Inferior parietal cortex (tissue), 1 donor: ENCODE results near the gene PXDN.

Experiments used
- DNase-seq: peaks from one replicate; pipeline ENCODE4 v3.0.0-alpha.2; 2016; ENCODE audit errors: extremely low spot score

The PXDN gene

DNA sequence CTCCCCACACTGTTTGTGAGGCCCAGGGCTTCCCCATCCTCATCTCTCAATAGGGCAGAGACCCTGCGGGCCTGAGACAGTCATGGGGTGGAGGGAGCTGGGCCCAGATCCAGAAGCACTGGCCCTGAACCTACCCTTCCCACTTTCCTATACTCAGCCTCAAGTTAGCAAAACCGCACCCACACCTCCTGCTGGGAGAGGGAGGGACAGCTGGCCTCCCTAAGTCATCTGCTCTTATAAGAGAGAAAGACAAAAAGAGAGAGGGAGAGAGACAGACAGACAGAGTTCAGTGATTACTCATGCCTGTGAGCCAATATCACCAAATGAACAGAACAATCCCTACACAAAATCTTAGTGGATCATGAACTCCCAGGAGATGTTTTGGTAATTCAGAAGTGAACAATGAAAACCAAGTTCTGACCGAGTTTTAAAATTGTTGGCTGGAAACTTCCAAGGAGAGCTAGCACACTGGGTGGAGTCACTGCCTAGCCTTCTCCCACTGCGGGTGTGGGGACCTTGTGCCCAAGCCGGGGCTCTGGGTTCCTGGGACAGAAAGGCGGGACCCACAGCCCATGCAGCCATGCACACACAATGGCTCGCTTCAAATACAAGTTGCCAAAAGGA, 130.5 kb downstream of the PXDN start:
- no peak for DNase-seq

DNA sequence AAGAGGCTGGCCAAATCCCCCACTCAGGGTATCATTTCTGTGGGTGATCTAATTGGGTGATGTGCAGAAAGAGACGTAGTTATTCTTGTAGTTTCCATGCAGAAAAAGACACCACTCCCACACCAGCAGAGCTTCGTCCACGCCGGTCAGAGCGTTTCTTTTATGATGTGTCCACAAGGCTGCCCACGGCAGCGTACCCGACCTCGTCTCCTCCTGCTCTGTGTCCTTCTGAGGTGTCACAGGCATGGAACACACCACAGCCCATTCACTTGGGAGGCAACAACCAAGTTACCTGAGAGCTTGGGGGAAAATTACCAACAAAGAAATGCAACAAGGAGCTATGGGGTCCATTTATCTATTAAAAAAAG, 131.3 kb downstream of the PXDN start:
- DNase-seq = no peak

DNA sequence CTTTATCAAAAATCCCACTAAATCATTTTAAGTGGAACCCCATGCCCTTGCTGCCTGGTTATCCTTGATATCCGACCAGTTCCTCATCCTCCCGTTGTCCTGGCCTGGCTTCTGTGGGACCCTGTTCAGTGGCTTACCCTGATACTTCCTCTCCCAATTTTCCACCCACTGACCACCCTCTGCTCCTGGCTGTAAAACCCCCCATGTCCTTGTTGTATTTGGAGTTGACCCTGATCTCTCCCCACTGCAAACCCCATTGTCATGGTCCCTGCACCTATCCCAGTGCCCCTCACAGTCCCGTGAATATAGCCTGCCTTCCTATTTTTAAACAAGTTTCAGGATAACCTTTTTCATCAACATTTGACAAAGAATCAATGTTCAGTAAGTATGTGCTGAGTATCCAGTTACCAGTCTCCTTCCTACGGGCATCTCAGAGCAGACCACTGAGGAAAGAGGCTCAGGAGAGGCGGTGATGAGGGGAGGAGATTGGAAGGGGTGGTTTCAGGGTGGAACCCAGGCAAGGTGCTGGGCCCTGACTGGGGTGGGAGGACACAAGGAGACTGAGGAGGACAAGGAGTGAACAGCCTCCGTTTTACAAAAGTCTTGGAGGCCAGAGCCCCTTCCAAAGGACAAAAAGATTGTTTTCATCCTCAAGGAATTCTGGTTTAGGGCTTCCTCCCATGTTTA, 131.8 kb downstream of the PXDN start:
- no peak for DNase-seq

DNA sequence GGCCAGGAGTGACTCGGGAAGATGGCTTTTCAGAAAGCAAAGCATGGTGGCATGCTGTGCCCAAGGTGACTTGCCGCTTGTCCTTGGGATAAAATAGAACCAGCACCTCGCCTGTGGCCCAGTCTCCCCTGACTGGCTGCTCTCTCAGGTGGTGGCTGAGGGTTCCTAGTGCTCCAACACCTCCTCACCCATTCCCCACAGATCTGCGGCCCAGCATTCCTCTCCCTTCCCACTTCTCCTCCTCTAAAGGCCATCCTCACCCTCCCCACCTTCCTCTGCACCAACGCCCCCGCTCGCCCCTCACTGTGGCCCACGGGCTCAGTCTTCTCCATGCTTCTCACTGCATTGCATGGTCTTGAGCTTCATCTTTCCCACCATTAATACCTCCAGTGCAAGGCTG, 132.4 kb downstream of the PXDN start:
- DNase-seq = no peak

DNA sequence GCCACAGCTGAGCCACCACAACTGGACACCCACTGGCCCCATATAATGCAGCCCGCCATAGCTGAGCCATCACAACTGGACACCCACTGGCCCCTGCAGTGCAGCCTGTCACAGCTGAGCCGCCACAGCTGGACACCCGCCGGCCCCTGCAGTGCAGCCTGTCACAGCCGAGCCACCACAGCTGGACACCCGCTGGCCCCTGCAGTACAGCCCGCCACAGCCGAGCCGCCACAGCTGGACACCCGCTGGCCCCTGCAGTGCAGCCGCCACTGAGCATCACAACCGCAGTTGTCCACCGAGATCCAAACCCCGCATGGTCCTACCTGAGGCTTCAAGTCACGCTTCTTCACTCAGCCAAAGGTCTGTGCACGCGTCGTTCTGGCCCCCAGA, 134.2 kb downstream of the PXDN start:
- DNase-seq = no peak

DNA sequence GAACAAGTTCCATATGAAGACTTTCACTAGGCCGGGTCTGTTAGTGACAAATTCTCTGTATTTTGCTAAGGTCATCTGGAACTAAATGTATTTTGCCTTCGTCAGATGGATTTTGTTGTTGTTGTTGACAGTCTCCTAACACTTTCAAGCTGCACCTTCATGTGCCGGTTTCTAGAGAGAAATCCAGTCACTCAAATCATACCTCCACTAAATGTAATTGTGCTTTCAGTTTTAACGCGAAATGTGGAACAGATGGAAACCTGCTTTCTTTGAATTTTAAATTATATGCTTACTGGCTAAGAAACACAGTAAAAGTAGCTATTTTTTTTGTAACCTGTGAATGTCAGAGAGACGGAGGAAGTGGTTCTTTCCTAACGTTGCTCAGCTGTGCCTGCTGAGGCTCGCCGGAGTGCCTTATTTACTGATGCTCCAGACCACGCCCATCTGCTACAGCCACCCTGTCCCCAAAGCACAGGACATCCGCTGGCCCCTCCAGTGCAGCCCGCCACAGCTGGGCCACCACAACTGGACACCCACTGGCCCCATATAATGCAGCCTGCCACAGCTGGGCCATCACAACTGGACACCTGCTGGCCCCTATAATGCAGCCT, 134.7 kb downstream of the PXDN start:
- DNase-seq = peak; percentile 9

DNA sequence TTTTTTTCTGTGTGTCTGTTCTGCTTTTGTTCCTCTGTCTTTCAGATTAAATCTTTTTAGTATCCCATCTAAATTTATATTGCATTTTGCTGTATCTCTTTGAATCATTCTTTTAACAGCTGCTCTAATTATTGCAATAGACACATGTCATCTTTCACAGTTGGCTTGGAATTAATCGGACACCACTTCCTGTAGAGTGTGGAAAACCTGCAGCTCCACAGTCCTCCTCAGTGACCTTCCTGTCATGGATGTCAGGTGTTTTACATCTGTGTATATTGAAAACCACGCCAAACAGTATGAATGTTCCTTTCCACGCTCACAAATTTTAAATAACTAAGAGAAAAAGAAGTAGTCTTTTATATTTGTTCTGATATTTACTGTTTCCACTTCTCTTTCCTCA, 135.3 kb downstream of the PXDN start:
- DNase-seq = no peak

DNA sequence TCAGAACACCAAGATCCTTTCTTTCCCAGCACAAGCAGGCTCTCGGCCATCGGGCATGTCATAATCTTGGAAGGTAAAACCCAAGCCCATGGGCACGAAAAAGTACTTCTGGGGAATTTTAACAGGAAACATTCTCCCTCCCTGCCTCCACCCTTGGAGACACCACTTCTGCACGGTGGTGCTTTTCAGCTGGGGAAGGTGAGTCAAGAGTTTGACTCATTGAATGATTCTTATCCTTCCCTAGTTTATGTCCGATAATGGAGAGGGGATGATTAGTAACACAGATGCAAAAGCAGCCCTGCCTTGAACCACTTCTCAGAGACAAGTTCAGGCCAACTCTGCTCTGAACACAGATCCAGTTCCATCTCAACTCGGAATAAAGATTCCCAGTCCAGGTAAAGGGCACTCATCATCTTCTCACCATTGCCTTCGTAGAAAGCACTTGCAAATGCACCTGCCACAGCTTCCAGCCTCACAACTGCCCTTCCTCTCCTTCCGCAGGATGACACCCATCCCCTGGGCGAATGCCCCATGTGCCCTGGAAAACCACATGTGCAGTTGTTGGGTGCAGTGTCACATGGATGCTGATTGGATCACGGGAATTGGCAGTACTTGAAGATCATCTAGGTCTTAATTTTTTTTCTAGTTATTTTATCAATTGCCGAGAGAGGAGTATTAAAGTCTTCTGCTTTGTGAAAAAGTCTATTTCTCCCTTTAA, 136.2 kb downstream of the PXDN start:
- no peak for DNase-seq

DNA sequence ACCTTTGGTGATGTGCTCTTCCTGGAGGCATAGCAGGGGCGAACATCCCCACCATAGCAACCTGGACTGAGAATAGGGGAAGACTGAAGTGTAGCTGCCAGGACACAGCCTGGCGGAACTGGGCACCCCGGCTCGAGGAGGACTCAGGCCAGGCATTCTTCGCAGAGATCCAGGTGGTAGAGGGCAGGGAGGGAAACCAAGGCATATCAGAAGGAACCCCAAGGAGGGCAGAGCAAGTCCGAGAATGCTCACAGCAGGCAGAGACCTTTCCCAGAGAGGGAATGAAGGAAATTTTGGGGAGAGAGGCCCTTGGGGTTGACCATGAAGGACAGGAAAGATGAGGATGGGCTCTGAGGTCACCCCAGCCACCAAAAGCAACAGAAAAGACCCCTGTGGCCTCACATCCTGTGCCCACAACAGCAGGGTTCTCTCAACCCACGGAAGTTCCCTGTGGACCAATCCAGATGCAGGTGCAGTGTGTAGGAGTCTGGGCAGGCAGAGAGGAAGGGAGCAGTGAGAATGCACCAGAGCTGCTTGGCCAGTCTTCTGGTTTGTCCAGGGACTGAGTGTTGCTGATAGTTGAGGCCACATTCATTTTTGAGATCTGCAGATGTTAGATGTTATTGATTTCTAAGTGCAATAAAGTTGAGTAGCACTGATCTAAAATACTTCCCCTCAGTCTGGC, 136.9 kb downstream of the PXDN start:
- no peak for DNase-seq

DNA sequence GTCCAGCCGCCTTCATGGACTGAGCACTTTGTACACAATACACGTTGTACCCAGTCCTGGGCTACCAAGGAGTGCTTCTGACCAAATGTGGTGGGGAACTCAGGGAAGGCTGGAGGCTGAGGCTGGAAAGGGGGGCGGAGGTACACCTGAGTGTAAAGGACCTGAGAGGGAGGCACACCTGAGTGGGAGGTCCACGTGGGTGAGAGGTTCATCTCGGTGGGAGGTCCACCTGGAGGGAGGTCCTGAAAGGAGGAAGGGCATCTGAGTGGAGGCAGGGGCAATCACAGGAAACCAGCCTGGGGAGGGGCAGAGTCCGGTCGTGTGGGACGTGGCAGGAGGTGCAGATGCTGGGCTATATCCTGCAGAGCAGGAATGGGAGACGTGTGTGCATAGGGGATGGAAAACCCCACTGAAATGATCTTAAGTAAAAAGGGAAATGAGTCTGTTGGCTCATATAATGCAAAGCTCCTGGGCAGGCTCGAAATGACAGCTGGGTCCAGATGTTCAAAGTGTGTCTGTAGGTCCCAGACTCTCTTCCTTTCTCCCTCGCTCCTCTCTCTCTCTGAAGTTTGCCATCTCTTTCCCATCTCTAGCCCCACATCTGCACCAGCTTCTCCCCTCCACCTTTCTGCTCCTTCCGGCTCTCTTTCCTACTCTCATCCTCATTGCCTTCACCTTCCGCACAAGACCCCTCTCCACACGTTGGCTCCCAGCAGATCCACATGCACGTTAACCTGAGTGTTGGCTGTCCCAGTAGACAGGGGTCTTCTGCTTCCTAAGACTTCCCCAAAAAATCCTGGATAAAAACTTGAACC, 137.7 kb downstream of the PXDN start:
- DNase-seq = no peak

DNA sequence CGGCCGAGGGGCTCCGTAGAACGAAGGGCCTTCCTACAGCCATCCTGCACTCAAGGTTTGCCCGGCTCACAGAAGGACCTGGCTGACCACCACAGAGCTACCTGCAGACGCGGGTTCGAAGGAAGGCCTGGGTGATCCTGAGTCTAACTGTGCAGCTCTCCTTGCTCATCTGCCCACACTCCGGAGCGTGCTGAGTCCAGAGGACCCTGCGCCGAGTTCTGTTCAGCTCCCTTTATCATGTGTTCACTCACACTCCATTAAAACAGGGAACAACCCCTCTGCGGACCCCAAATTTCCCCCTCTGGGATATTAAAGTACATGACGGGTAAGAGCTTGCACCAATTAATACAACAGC, 138.3 kb downstream of the PXDN start:
- DNase-seq = no peak

DNA sequence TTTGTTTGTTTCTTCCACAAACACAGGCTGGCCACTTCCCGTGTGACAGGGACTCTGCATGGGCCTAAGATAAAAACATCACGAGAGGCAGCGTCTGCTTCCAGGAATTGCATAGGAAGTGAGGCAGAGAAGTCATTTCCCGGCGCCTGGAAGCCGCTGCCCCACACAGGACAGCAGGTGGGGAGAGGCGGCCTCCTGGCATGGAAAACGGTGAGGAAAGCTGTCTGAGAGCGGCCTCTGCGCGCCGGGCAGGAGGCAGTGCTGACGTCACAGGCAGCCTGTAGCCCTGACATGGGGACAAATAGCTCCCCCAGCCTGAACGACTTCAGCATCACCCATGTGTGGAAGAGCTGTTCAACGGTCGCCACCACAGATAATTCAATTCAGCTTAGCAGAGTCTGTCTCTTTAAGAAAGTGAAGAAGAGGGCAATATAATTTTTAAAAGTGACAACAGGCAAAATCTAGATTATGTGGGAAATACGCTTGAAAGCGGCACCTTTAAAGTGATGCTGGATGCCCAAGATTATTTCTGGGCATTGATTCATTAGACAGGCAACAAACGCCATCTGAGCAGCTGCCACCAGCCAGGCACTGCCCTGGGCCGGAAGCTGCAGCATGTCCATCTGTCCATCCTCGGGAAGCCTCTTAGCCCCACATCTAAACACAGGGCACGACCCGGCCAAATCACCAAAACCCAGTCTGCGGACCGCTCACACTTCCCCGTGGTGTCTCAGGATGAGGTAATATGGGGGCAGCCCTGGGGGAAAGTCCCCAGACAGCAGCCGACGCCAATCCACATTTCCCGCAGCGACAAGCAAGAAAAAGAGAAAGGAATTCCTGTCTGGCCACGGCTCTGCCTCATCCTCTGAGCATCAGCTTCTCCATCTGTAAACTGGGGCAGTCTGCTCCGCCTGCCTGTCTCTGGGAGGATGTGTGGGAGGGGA, 138.9 kb downstream of the PXDN start:
- DNase-seq = no peak

DNA sequence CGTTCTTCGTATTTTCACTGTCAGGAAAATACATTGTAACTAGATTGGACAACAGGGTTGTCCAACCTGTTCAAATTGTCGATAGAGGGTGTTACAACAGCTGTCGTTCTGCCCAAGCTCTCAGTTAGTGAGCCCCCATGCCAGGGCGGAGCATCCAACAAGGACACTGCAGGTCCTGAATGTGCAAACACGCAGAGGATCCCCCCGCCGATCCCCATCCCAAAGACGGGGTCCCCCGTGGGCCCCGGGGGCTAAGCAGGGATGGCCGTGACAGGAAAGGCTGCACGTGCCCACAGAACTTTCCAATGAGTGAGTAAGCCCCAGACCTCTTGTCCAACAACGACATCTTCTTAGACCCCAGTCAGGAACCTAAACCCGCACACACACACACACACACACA, 140.8 kb downstream of the PXDN start:
- DNase-seq = no peak

DNA sequence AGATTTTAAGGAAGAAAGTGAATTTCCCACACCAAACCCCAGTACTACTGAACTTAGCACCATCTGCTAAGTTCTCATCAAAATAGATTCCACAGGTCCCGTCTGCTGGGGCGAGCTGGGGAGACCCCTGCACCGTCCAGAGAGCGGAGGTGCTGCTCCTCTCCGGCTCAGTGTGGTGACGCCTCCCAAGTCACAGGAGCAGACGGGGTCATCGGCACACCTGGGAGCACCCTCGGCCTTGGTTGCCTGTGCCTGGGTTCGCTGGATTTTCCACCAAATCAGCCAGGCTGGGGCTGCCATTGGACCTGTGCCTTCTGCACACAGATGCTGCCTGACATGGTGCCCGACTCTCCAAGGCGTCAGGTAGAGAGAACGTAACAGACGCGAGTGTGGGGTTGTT, 141.3 kb downstream of the PXDN start:
- DNase-seq = no peak

DNA sequence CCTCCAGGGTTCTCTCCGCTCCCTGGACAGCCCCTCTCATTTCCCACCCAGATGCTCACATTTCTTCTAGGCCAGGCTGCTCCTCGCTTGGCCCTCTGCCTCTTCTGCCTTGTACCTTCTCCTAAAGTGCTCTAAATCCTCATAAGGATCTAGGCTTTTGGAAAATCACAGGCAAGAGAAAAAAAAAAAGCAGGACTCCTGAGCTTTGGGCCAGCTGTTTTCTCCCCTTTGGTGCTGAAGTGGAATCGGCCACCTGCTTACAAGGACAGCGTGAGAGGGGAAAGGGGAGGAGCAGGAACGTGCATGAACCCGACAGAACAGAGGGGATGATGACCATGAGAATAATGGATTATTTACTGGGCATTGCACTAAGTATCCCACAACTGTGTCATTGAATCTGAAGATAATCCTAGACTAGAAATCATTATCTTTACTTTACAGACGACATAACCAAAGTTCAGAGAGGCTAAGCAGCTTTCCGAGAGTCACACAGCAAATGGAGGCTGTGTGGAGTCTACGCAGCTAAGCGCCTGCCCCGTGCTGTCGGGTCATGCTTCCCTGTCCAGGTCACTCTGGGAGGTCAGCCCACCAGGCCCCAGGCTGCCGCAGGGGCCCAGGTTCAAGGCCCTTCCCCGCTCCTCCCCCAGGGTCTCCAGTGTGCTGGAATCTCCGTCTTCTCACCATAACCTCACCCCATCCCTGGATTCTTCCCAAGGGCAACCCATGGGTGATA, 141.9 kb downstream of the PXDN start:
- no peak for DNase-seq

DNA sequence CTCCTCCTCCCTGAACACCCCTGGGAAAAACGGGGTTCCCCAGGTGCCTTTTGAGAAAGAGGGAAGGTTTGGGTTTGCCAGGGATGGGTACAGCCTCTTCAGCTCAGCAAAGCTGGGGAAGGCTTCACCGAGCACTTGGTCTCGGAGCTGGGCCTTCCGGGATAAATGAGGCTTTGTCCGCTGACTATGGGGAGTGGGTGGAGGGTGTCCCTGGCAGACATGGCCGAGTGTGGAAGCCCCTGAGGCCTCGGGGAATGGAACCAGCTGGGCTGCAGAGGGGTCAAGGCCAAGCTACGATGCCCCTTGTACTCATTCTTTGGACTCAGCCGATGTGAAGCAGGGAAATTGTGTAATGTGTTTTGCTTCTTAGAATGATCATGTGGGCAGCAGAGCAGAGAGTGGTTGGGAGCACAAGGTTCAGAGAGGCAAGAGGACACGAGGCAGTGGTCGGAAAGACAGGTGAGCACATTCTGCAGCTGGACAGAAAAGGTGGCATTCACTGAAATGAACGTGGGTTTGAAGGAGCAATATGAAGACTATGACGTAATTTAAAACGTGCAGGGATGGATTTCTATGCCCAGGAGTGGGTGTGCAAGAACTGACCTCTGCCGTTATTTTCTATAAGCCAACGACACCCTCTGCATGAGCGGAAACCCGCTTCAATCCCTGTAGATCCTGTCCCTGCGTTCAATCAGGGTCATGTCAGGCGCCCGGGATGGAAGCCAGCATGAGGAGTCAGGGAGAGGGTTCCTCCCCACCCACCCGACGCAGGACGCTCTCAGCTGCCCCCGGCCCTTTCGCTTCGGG, 142.6 kb downstream of the PXDN start:
- no peak for DNase-seq

DNA sequence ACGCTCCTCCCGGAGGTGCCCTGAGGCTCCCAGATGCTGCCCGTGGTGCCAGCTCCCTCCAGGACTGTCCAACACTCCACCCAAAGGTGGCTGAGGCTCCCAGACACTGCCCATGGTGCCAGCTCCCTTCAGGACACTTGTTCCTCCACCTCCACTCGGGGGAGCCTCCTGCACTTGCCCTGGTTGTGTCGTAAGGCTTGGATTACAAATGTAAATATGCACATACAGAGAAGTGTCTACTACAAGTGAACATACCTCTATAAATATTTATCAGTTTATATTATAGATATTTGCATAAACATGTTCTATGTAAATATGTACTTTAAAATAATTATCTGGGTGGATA, 143.3 kb downstream of the PXDN start:
- no peak for DNase-seq

DNA sequence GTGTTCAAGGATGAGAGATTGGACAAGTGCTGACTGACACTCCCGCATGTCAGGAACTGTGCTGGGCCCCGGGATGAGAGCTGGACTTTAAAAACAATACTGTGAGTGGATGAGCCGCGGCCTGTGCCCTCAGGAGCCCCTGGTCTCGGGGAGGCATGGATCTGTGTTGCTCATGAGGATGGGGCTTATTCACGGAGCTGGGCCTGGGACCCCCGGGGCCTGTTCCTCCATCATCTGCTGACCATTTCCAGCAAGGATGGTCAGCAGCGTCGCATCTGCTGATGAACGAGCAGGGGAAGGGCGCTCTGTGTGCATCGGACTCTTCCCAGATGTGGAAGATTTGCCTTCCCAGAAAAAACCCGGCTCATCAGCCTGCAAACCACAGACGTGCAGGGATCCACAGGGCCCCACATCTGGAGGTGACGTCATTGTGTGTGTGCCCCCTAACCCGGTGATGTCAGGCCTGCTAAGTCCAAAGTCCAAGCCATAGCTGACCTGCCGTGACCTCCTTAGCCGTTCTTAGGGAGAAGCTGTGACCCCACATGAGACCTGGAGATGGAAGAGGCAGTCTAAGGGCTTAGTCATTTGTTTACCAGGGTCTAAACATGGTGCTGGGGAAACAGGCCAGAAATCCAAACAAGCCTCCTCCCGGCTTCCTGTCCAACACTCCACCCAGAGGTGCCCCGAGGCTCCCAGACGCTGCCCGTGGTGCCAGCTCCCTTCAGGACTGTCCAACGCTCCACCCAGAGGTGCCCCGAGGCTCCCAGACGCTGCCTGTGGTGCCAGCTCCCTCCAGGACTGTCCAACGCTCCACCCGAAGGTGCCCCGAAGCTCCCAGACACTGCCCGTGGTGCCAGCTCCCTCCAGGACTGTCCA, 143.9 kb downstream of the PXDN start:
- DNase-seq = no peak
